GOT3 (cell line): ENCODE results near the gene OAF.
A peak's percentile ranks its signal among the peaks of the same experiment; 100 is the strongest.
"Not testable (repeated sequence)": the region's sequence is repeated elsewhere in the genome, so short reads cannot be mapped to it uniquely, and the experiment has no call there.

ENCODE experiments used
- DNase-seq: peaks from one replicate; lab custom pipeline; 2025; ENCODE audit warnings: mixed read lengths; lab: John Stamatoyannopoulos, UW

OAF gene

DNA sequence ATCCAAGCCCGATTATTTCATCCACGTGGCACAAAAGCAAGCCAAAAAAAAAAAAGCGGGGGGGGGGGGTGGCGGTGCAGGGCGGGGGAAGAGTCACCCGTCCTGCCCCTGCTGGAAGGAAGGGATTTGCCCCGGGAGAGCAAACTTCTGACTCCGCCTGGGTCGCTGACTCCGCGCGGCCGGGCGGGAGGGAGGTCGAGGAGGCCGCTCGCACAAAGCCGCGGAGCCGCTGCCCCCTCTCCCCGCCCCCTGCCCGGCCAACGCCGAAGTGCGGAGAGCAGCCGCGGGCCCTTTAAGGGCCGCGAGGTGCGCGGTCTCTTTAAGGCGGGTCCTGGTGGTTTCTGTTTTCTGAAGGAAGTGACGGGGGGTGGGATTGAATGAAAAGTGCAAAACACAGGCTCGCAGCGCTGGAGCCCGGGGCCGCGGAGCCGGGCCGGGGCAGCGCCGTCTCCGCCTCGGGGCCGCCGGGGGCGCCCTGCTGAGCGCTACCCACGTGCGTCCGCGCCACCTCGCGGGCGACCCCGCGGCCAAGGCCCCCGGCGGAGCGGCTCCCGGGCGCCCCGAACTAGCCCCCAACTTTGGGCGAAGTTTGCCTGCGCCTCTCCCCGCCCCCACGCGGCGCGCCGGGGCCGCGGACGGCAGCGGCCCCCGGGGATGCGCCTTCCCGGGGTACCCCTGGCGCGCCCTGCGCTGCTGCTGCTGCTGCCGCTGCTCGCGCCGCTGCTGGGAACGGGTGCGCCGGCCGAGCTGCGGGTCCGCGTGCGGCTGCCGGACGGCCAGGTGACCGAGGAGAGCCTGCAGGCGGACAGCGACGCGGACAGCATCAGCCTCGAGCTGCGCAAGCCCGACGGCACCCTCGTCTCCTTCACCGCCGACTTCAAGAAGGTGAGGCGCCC is at the start of gene OAF:
OAF (plus strand) TSS at position 407 of the 896 bp plus-strand sequence; CDS start at position 655, 248 bp downstream.
- peak; percentile 16 for DNase-seq

DNA sequence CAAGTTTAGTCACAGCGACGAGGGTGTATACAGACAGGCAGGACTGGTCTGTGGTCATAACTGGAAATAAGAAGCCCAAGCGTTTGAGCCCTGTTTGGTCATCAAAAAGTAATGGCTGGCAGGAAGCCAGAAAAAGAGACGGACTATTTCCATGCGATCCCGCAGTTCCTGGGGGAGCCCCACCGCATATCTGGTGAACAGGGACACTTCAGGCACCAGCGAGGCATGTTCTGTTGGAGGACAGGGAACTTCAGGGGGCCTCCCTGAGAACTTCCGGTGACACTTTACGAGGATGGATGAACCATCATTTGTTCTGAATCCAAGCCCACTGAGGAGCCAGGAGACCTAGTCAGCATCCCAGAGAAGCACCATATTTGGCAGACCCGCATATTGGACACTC is 43.2 kb upstream of the OAF start:
- no peak for DNase-seq

DNA sequence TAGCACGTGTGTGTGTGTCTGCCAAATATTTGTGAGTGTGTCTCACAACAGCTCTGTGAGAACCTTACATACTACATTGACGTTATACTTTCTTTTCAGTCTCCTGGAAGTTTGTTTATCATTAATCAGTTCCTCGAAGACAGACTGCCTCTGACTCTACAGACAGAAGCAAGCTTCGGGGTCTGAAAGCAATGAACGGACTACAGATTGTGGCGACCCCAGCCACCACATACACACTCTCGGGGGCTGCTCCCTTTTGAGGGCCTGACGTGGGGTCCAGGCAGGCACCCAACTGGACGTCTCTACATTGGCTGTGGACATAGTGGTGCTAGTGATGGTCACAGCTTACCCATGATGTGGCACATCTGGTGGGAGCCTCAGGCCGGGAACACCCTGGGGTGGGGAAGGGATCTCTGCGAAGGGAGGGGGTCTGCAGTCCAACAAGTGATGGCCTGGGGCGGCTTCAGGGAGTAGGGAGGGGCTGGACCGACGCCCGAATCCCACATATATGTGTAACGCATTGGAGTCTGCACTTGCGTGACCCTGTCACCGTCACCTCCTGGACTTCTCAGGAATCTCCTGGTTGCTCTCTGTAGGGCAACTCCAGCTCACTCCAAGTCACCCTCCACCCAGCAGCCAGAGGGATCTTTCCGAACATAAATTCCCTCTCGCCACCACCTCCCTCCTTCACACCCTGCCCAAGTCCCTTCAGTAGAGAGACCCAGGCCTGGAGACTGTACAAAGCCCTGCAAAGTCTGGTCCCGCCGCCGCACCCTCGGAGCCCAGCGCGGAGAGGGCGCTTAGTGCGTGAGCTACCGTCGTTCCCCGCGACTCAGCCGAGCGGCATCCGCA is 42.5 kb upstream of the OAF start:
- DNase-seq, result no peak

DNA sequence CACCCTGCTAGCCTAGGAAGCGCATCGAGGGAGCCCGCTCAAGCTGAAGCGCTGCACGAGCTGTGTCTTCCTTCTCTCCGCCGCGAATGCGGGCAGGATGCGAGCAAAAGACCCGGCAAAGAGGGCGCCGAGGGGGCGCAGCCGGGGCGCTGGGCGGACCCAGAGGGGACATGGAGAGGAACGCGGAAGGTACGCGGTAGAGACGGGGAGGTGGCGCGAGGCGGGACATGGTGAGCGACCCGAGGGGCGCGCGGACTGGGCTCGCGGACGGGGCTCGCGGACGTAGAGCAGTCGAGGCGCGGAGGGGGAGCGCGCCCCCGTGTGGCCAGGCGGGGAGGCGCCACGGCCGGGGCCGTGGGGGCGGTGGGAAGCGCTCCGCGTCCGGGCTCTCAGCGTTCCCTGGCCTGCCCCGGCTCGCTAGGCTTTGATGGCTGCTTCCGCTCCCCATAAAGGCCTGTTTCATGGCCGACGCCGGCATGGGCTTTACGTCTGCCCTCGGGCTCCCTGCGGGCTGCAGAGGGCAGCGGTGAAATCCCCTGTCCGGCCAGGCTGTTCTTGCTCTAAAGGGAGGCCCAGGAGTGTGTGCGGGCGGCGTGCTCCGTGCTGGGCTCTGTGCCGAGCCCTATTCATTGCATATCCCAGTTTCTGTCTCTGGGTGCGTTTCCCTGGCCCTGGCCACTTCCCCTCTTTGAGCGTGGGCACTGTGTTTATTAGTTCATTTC is 41.7 kb upstream of the OAF start:
- DNase-seq, result no peak

DNA sequence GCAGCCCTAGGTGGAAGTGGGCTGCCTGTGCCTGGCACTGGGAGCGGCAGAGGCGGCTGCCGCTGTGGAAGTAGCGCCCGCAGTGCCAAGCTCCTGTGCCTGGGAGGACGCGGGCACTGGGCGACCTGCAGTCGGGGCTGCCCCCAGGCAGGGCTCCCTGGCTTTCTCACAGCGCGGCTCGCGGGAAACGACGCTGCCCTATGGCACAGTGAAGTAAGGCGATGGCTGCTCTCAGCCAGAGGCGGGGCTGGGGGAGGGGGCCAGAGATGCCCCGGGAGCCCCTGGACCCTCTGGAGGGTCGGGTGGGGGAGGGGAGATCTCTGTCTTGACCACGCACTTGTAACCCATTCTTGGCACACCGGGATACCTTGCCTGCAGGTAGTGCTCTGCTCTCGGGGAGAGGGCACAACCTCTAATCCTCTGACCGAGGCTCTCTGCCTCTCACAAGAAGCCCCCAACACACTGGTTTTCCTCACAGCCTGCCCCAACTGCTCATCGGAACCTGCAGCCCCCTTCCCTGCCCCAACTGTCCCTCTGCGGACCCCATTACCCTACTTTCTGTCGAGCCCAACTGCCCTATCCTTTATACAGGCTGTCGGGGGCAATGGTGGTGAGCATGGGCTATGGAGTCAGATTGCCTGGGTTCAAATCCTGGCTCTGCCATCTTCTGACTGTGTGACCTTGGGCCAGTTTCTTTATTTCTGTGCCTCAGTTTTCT is 40.7 kb upstream of the OAF start:
- DNase-seq, result no peak

DNA sequence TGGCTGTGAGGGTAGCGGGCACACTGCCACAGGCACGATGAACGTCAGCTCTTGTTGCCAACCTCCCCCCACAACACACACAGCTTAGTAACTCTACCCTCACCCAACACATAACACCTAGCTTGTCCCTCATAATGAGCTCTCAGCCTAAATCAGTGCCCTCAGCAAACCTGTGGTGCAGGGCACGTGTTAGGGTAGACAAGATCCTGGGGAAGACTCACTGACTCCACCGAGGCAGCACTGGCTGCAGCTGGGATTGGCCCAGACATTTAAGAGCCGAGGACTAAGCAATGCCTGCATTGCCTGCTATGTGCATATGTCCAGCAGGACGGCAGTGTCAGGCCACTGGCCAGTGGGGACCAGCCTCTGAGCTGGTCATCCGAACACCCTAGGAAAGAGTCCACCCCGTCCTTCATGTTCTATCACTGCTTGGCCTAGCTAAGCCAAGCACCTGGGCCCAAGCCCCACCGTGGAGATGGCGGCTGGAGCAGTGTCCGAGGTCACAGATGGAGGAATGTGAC is 40.0 kb upstream of the OAF start:
- no peak for DNase-seq

DNA sequence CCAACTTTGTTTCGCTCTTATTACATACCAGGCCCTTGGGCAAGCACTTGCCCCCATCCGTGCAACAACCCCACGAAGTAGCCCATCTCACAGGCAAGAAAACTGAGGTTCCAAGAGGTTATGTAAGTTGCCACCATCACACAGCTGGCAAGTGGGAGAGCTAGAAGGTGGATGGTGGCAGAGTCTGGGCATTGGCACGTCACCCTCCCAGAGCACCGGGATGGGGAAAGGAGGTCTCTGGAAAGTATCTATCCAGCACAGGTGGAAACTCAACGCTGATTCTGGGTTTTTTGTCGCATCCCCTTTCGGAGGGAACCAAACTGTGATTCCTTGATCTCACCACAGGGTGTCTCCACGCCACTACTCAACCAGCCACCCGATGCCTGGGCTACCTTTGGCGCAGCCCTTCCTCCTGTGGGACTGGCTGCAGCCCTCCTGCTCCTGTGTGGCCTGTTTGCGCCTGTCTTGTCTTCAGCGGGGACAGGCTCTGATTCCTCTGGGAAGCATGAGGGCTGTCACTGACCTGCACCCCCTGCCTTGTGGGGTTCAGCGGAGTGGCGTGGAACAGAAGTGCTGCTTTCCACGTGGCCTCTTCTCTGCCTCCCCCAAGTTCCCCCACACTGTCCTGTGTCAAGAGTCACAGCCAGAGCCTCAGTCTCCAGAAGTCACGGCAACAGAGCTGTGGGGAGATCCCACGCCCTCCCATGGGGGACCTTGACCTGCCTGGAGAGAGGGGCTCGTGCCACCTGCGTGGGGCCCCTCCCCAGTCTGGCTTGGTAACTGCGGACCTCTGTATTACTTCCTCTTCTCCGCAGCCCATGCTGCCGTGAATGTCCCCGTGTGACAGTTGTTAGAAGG is 38.5 kb upstream of the OAF start:
- no peak for DNase-seq

DNA sequence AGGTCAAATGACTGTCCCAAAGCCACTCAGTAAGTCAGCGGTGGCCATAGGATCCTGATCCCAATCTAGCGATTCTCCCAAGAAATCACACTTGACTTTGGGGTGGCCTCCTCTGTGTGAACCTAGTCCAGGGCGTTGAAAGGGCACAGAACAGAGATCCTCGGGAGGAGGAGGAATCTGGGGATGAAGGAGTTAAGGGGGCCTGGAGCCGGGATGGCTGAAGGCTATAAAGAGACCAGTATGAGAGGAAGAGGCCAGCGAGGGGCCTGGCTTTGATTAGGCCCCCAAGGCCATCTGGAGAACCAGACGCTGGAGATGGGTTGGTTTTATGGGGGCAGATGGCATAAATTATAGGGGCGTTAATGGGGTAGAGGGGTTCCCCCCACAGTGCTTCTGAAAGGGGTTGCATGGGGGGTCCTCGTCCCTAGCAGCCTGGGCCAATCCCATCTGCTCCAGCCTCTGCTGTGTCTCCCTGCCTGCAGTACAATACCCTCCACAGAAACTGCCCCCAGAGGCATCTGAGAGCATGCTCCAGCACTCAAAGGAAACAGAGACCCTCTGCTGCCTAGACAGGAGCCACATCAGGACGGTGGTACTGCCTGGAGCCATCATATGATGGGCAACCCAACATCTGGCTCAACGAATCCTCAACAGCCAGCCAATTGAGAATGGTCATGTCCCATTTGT is 37.7 kb upstream of the OAF start:
- DNase-seq, result no peak

DNA sequence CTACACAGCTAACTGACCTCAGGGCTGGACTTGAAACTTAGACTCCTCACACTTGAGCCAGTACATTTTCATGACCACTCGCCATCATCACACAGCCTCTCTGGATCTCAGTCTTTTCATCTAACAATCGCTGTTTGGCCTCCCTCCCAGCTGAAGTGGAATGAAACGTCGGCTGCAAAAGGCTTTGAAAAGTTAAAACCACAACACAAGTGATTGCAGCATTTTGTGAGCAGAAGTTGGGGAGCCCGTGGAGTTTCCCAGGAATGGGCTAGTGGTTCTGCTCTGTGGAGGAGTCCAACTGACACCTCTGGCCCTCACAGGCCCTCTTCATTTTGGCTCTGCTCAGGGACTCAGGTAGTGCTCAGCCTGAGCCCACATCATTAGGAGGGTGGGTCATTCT is 37.0 kb upstream of the OAF start:
- no peak for DNase-seq

DNA sequence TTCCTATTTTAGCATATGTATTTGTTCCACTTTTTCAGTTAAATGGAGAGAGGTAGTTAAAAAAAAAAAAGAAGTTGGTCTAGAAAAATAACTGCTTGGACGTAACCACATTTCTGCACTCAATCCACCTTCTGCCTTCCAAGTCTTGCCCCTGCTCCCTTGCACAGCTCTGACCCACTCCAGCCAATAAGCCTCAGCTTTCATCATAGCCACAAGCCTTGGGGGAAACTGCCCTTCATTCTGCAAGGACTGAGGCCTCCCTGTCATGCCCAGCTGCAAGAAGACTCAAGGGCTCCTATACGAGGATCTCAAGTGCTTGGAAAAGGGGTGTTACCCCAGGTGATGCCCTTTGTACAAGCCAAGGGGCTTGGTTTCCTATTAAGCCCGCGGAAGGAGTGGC is 36.0 kb upstream of the OAF start:
- DNase-seq, result no peak

DNA sequence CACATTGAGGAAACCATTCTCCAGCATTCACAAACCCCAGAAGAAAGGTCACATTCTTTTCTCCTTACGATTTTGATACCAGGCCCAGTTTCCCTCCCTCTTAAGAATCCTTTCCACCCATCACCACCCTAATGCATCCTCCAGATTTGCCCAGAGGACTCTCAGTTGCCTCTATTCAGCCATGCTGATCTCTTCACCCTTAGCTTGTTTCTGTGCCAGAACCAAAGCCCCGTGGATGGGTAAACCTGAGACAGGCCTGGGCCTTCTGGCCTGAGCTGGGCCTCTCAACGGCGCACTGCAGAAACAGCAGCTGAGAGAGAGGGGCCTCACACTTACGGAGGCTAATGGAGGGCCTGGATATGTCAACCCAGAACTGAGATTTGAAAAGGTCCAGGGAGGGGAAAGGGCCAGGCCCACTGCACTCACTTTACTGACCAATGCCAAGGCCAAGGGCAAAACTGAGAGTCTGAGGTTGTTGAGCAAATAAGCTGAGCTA is 32.2 kb upstream of the OAF start:
- no peak for DNase-seq

DNA sequence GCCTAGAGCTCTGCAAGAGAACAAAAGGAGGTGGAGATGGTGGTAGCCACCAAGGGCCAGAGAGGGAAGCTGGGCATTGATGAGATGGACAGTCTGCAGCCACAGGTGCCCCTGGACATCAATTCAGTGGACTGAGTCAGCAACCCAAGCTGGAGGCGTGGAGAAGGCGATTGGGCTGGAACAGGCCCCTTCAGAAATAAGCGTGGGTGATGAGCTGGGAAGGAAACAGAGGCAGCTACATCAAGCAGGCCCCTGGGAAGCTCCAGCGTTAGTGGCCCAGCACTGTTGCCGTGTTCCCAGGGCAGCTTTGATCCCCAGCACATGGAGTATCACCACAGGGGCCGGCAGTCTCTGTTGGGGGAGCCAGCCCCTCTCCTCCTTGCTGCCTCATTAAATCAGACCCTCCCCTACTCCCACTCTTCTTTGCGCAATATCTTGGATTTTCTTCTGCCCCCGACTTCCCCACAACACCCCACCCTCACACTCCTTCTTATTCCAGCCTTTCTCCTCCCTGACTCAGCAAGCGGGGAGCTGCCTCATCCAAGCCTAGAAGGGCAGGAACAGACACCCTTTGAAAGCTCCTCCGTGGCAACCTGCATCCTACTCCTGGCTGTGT is 31.7 kb upstream of the OAF start:
- no peak for DNase-seq

DNA sequence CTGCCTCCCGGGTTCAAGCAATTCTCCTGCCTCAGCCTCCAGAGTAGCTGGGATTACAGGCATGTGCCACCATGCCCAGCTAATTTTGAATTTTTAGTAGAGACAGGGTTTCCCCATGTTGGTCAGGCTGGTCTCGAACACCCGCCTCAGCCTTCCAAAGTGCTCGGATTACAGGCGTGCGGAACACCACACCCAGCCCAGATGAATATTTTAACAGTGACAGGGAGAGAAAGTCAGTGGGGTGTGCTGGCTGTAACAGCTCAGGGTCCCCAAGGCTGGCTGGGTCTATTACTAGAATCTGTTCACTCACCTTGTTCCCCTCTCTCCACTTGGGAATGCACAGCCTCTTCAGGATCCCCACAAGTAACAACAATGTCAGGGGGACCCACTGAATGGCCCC is 30.8 kb upstream of the OAF start:
- DNase-seq, result not testable (repeated sequence)

DNA sequence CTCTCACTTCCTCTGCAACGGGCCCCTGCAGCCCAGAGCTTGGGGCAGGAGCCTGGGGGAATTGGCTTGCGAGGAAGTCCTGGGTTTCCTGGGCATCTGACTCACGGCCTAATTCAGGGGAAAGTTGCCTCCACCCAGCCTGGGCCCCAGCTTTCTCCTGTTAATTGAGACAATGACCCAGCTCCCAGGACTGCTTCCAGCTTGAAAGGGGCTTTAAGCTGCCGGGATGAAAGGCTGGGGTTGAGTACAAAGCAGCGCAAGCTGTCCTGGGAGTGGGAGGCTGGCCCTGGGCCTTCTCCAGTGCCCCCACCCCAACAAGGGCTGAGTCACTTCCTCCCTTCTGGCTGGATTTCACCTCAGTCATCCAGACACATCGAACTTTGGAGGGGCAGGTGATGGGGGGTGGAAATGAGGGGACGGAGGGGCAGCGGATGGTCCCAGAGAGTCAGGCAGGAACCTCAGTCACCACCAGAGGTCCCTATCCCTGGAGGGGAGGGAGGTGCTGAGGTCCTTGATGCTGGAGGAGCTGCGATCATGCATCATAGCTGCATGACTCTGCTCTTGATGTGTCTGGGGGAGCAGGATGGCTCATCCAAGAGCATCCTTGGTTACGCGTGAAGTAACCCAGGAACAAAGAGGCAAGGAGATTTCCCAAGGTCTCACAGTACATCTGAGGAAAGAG is 30.1 kb upstream of the OAF start:
- no peak for DNase-seq

DNA sequence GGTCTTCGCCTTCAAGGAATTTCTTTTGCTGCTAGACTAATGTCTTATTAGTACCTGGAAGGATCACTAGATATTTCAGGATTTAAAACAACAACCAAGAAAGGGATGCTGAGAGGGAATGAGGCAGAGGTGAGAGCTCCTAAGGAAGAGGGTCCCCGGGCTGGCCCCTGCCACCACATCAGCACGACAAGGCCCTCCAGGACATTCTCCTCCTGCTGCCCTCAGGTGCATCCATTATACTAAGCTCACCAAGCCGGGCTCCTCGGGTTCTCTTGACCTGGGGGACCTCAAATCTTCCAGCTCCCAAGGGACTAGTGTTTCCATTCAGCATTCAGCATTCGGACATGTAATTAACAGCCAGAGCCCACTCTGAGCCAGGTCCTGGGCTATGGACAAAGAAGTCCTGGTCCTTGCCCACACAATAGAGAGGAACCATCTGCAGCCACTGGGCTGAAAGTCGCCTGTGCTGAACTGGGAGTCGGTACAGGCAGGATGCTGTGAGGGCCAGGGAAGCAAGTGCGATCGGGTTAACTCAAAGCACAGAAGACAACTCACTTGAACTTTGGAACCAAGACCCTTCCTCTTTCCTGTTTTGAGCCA is 29.4 kb upstream of the OAF start:
- DNase-seq, result no peak

DNA sequence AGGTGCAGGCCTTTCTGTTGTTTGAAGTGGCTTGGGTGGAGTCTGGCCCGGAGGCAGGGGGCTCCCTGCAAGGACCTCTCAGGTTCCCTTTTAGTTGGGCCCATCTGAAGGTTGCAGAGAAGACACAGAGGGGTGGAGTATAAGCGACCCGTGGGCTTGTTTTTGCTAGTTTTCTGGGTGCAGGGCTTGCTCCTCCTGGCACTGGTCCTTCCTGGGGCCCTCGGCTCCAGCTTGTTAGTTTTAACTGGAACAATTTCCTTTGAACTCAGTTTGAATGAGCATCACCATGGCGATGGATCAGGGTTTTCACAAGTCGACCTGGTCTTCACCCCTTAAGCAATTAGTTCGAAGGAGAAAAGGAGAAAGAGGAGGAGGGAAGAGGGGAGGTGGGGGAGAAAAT is 28.5 kb upstream of the OAF start:
- no peak for DNase-seq

DNA sequence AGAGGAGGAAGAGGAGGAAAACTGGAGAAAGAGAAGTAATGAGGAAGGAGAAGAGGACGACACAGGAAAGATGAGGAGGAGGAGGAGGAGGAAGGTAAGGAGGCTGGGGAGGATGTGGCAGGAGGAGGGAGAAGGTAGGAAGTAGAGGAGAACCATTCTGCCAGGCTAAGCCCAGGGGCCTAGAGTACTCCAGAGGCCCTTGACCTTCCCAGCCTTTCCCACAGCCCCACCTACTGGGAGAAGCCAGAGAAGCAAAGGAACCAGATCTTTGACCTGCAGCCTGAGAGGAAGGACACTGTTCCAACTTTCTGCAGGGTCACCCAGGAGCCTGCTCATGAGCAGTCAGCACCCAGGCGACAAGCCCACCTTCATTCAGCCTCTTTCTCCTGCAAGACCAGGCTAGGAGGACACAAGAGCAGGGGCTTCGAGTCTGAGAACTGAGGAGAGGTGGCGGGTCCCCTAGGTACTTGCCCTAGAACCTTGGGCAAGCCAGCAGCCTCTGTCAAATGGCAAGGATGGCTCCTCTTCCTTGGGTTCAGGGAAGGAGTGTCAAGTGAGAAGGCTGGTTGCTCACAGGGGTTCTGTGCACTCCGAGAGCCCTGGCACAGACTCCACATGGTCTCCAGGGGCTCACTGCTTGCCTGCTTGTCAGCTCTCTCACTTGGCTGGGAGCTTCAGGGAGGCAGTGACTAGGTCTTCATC is 27.9 kb upstream of the OAF start:
- no peak for DNase-seq

DNA sequence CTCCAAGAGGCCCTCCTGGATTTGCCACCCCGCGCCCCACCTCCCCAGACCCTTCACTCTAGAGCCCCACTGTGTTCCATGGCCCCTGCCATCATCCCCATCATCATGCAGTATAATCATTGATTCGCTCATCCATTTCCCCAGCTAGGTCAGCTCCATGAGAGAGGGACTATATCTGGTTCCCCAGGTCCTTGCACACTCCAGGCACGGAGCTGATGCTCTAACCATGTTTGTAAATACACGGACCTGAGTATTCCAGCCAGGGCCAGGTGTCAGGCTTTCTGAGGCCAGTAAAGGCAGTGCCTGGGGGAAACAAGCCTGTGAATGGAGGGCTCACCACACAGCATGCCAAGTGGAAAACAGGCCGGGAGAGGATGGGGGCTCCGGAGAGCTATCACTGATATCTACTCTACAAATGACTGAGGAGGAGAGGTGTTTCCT is 27.1 kb upstream of the OAF start:
- no peak for DNase-seq
